Activated CD4-positive, alpha-beta T cell treated with anti-CD3 and anti-CD28 coated beads, Interleukin-2, amount 50 U/mL, for 4 hours (primary cell): ENCODE measurements around the gene PDLIM3.
"Not testable (repeated sequence)": the region's sequence is repeated elsewhere in the genome, so short reads cannot be mapped to it uniquely, and the experiment has no call there.

Experiments
- DNase-seq, 2 experiments: peaks; one replicate each; pipeline ENCODE4 v3.0.0-alpha.2; 2020

Gene PDLIM3

DNA sequence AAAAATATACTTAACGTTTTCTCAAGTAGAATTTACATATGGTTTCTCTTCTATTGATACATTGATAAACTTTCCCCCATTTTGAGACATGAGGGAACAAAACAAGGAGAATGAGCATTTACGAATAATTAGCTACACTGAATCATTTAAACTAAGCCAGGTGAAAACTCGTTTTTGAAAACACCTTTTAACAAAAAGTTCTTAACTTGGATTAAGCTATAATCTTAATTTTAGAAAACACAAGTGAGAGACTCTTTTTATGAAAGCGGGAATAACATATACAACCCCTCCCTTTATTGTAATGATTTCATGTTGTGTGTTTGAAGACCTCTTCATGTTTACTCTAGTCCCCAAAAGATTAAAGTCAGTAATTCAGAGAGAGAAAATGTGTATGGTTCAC lies 20.1 kb downstream of the PDLIM3 start:
- DNase-seq: no peak

DNA sequence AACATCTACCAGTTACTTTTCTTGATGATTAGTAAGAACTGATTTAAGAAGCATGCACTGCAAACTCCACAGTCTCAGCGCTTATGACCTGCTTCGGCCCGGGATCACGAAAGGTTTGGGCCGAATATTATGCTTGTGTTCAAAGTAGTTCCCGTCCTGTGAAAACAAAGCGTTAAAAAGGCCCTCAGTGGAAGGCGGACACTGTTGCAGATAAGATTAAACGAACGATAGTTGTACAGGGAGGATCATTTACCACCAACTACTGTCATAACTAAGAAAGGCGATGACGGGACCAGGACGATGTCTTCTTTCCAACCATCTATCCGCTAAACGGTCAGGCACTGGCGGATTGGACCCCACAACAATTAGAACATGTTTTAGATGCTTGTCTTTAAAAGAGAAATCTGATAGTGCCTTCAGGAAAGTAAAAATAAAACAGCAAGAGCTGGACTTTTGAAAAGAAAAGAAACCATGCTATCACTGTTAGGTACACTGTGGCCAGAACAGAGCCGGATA lies 21.1 kb downstream of the PDLIM3 start:
- no peak for DNase-seq

DNA sequence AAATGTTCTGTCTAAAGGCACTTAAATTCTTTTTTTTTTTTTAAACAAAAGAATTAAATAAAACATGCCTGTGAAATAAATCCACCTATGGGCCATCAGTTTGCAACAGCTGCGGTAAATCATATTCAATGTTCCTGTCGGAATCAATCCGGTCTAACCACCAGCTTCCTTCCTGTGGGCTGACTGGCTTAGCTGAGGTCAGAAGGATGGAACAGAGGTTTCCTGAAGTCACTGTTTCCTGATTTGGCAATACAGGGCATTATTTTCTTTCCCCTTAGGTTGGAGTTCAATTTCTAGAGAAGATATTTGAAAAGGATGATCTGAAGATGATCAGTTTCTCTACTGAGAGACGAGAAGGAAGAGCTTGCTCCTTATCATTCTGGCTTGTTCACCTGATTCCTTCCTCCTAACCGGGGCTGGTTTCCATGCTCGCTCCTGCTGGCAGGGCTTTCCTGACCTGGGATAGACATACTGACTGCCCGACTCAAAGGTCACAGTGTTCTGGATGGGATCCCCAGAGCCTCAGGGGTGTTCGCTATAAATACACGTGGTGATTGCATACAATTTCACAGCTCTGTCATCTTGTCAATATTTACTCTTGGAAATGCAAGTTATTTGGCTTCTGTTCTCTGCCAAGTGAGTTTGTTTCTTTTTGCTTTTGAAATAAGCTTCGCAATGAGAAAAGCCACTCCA lies 21.7 kb downstream of the PDLIM3 start:
- DNase-seq: no peak

DNA sequence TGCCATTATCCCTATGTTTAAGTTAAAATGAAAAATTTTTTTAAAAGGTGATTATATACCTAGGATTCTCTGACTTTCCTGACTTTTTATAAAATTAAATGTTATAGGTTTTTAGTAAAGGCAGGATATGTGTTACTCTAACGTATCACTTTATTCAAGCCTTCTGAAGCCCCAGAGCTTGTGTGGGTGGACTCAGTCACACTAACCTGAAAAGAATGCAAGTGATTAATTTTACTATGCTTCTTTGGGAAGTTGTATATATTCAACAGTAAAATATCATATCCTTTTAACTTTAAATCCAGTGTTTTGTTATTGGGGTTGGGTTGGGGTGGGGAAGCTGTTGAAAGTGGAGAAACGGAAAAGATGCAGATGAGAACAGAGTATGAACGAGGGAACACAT lies 22.8 kb downstream of the PDLIM3 start:
- DNase-seq: no peak

DNA sequence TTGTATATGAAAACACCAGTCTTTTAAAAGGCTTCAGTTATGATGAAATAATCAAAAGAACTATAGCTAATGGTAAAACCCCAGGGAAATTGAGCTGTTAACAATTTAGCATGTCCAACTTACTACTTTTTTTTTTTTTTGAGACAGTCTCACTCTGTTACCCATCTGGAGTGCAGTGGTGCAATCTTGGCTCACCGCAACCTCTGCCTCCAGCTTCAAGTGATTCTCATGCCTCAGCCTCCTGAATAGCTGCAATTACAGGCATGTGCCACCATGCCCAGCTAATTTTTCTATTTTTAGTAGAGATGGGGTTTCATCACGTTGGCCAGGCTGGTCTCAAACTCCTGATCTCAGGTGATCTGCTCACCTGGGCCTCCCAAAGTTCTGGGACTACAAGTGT lies 24.1 kb downstream of the PDLIM3 start:
- DNase-seq: not testable (repeated sequence)

DNA sequence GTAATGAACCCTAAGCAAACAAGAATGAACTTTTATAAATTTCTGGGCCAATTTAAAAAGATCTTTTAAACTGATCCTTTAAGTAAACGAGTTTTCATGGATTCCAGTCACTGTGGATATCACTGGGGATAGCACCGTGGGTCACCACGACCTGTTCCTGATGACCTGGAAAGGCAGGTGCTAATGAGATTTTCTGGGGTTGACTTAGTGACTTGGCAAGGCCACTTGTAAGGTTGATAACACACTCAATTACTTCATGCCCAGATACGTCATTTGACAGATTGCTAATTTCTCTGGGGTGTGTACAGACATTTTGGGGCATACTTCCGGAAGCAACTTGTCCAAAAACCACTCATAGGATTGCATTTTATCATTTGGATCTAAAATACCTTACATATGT lies 24.5 kb downstream of the PDLIM3 start:
- no peak for DNase-seq

DNA sequence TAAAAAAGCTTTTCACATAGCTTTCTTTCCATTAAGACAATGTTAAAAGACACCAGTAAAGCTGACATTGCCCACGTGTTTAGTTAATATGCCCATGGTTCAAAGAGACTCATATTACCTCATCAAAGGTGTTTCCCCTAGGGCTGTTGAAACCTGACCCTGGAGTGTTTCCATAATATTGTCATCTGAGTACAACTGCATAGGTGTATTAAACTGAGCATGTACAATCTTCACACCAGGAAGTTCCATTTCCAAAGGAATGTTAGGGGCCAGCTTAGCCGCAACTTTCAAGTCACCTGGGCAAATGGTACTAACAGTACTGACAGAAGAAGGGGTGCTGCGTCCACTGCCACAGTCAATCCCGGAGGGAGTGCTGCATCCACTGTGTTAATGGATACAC lies 27.1 kb downstream of the PDLIM3 start:
- DNase-seq: no peak

DNA sequence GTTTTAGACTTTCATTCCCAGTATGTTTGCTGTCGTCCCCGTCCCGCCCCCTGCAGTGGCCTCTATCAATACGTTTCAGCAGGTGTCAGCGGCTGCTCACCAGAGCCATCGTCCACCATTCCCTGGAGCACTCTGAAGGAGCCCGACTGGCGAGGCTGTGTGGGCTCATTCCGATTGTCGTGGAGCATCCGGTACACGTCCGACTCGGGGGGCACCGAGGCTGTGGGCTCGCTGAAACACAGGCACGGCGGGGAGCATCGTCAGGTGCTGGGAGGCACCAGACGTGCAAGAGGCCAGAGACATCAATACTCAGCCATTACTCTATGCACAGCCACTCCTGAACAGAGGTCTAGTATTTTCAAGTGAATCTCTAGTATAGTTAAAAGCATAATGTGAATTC lies 28.9 kb downstream of the PDLIM3 start:
- DNase-seq: no peak

DNA sequence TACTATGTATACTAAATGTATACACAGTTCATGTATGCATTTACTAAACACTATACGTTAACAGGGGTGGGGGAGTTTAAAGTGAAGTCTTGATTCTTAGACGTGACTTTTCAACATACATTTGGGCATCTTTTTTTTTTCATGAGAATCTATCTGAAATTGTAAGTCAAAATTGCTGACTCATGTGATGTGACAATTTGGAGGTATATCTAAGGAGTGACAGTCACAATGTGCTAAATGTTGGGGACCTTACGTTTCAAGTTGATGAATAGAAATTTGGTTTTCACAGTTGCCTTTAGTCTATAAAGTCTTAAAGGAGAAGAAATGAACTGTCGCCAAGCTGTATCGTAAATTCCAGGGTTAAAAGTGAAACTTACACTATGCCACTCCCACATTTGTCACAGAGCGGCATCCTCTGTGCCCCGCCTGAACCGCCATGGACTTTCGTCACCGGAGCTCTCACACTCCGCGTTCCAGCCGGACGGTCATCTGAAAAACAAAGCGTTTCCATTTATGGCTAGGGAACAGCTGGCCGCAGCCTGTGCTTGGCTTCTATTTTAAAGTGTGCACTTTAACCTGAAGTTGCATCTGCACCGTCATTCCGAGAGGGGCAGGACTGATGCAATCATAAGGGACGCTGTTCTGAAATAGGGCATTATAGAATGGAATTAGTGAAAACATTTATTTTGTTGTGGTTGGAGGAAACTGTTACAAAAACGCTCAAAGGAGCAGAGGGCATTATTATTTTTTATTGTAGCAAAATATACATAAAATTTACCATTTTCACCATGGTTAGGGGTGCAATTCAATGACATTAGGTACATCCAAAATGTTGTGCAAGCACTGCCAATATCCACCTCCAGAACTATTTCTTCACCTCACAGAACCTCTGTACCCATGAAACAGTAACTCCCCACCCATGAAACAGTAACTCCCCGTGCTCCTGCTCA lies 30.9 kb downstream of the PDLIM3 start:
- DNase-seq: no peak

DNA sequence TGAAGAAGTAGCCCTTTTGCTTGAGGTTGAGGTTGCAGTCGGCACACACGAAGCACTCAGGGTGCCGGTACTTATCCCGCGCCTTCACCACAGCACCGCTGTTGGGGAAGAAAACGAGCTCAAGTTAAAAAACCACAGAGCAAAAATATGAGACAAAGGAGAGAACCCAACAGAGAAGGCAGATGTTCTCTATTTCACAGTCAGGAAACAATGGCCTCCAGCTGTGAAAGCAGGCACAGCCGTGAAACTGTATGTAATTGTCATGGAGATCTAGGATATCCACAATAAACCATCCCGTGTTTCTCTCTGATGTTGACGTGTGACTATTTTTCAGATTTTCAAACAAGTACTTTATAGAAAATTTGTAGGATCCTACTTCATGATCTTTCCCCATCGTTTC lies 32.9 kb downstream of the PDLIM3 start:
- no peak for DNase-seq

DNA sequence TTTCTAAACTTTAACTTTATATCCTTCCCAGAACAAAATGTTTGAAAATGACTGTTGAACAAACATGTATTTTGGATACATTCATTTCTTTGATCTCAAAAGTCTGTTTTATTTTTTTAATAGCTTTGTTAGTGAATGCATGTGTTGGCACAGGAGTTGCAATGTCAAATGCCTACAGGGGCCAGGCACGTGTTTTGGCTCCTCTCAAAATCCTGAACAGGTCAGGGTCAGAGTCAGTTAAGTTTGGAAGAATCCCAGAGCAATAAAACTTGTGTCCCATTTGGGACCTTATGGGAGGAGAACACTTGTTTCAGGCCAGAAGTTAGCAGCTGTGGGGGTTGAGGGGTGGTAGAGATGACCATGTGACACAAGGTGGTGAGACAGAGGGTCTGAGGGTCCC lies 34.7 kb downstream of the PDLIM3 start:
- no peak for DNase-seq

DNA sequence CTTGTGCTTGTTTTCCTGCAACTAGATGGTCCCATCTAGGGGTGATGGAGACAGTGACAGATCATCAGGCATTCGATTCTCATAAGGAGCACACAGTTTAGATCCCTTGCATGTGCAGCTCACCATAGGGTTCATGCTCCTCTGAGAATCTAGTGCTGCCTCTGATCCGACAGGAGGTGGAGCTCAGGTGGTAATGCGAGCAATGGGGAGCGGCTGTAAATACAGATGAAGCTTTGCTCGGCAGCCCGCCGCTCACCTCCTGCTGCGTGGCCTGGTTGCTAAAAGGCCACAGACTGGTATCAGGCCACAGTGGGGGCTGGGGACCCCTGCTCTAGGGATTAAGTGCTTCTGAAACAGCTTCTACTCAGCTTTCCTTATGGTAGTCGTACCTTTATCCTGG lies 35.3 kb downstream of the PDLIM3 start:
- no peak for DNase-seq

DNA sequence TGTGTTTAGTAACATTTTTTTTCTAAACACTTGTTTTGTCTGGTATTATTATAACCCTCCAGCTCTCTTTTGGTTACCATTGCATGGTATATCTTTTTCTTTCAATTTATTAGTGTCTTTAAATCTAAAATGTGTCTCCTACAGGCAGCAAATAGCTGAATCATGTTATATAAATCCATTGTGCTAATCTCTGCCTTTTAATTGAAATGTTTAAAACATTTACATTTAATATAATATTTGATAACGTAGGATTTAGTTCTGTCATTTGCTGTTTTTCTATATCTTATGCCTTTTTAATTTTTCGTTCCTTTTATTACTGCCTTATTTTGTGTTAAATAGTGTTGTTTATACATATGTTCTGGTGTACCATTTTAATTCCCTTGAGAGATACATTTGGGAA lies 46.7 kb downstream of the PDLIM3 start:
- no peak for DNase-seq

DNA sequence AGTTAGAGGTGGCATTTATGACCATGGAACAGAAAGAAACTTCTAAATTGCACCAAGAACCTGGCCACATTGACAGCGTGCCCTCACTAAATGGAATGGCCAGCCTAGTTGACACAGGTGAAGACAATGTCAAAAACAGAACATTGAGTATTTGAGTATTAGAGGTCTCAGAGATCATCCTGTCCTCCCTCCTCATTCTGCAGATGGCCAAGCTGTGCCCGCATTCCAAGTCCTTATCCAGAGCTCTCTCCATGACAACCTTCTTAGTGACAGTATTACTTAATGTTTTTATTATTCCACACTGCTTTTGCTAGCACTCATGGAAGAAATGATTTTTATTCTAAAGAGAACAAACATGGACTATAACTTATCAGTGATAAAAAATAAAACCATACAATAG lies 53.9 kb downstream of the PDLIM3 start:
- no peak for DNase-seq

DNA sequence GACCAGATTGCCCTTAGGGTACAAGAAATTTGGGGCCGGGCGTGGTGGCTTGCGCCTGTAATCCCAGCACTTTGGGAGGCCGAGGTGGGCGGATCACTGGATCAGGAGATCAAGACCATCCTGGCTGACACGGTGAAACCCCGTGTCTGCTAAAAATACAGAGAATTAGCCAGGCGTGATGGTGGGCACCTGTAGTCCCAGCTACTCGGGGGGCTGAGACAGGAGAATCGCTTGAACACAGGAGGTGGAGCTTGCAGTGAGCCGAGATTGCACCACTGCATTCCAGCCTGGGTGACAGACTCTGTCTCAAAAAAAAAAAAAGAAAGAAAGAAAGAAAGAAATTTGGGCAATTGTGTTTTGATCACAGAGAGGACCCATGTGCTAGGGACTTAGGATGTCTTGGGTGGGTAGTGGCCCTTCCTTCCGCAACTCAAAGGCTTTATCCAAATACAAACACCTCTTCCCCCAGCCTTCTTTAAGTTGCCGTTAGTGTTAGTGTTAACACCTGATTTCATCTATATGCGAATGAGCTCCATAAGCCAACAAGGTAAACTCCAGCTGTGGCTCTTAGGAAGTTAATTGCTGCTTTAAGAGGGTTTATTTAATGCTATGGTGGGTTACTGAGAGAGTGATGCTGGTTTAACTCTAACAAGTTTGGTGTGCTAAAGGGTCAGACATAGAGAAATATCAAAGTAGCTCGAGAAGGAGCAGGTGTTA lies 55.1 kb downstream of the PDLIM3 start:
- no peak for DNase-seq

DNA sequence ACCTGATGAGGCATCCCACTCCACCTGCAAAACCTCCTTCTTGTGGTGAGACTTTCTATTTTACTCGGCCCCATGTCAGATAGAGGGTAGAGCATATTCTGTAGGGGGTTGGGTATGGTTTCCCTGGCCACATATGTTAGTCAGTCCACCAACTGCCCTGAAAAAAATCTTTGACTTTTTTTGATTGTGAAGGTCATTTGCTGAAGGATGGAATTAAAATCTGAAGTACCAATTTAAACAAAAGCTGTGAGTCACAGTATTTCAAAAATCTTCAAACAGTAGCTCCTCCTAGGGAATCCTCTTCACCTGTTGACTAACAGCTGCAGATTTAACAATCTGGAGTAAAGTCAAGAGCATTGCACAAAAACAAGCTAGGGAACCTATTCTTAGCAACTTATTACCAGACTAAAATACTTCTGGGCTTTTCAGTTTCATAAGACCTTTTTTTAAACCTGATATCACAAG lies 55.8 kb downstream of the PDLIM3 start:
- DNase-seq: no peak

DNA sequence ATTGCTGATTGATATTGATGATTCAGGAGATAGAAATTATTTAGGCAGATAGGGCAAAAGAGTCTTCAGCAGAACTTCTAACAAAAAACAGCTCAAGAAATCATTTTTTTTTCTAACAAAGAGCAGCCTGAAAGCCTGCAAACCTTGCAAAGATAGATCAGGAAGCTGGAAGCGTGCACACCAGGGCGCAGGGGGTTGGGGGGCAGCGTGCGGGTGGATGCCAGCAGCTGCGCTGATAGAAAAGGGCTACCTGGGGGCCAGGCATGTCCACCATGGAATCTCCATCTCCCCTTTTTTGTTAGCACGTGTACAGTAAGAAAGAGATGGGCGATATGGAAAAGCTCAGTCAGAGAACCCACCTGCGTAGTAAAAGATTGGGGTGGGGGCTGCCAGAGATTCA lies 62.1 kb downstream of the PDLIM3 start:
- DNase-seq: no peak

DNA sequence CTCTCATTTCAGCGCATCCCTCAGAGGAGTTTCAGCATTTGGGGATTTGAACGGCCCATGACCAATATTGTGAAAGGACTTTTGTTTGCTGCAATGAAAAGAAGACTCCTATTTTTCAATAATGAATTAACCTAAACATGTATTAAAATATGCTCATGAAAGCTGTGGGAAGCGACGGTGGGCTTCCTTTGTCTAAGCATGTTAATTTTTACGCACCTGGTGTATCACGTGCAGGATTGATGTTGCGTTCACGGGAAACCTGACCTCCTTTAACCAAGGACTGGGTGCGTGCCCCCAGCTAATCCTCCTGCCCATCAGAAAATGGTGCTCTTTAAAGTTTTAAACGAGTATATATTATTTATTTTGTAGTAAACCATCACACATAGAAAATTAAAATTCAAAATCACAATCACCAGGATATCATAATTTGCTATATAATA lies 63.2 kb downstream of the PDLIM3 start:
- DNase-seq: no peak

DNA sequence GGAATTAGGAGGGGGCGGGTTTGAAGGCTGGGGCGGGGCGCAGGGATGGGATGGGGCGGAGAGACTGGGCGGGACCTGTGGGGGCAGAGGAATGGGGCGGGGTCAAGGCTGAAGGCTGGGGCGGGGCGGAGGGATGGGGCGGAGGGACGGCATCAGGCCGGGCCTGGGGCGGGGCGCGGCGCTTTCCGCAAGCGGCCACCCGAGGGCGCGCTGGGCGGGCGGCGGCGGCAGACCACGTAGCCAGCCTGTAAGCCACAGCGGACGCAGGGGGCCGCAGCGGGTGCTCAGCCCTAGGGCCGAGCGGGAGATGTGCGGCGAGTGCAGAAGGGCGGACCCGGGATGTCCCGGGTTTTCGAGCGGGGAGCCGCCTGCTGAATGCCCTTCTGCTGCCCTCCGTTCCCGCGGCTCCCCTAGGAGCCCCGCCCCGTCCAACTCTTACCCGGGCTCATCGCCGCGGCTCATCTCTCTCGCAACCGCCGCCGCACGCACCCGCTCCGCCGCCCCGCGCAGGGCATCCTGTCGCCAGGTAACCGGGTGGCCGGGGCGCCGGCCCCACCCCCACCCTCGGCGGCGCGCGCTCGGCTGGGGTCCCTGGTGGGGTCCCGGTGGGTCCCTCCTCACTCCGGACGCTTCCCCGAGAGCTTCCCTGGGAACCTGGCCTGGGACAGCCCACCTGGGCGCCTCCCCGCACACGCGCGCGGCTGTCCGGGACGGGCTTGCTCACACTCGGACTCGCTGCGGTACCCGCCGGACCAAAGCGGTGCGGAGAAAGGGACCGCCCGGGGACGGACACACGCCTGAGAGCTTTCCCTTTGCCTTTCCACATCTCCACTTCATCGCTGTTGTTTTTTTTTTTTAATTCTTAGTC lies 63.8 kb downstream of the PDLIM3 start, which contains the start of gene CCDC110:
TSS of gene CCDC110 (minus strand) at position 499 of the 868 bp plus-strand sequence. CDS start at position 449, 50 bp downstream.
- DNase-seq: peak; percentile 92 to 94

DNA sequence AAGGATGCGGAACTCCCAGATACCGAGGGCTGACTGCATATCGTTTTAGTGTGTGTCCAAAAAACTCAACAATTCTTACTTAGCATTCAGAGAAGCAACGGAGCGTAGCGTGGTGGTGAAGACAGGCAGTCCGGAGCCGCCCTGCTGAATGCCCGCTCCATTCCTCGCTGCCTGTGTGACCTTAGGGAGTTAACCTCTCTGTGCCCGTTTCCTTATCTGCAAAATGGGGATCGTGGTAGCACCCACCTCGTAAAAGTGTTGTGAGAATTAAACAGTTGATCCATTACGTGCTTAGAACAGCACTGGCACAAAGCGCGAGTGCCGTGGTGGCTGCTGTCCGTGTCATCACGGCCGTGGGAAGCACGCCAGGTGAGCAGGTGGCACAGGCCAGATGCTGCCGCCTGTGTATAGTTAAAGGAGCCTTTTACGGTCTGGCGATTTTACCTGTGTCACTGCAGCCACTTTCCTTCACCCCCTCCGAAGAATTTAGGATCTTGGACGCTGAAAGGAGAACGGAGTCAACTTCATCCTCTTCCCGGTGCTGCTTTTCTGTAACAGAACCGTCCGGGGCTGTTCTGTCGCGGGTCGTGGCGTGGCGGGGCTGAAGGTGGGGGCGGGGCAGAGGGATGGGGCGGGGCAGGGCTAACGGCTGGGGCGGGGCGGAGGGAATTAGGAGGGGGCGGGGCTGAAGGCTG lies 64.7 kb downstream of the PDLIM3 start:
- DNase-seq: peak in 1 of 2 experiments; percentile 37

DNA sequence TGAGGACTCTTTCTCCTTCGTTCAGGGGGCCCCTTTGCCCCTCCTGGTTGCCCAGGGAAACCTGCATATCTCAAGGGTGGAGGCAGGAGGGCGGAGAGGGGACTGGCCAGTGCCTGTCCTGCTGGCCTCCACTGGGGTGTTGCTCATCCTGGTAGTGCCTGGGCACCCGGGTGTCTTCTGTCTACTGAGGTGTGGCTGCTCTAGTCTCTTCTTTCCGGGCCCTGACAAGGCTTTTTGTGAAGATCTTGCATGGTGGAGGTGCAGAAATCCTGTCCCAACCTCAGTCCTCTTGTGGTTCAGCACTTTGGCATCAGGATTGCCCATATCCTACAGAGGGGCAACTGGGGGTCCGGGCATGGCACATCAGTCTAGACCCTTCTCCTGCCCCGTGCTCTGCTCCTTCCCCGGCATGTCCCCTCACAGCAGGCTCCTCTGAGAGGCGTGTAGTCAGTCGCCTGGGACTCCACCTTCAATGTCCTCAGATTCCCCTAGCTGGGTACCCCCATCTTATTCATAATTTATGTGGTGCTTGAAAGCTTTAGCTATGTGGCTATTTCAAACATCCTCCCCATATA lies 65.6 kb downstream of the PDLIM3 start:
- no peak for DNase-seq
